ENCODE measurements around the gene ALX4. TPM values are rescaled to one million over a fixed set of nuclear protein-coding genes. Genes with fewer than 3 reads are reported as not detected.

ALX4 gene
- total RNA-seq, 4 donors from 2014 or later, result not detected

GRCh38 chr11:44268614-44269080, 41.3 kb downstream of the ALX4 start:
- Histone ChIP-seq H3K27me3 (peaks cover 9% of the 10 kb centered on the region), H3K36me3 (no peaks in the 10 kb centered on the region), H3K27ac (no peak overlapping the region), H3K9me3 (no peaks in the 10 kb centered on the region), H3K4me3 (no peak overlapping the region), H3K4me1 (no peaks in the 10 kb centered on the region)
- WGBS, 2 donors (ENCODE audit: low coverage in 1 of 2), result 82% methylated on average over 5 of the region's 5 CpGs; no CpG with 5 or more reads in 1 of the 2 donors
- in situ Hi-C loops (cut with MboI; ENCODE audit: low pct_ligation_motif_present in 1 of 4, low pct_unique_long_range_greater_than_20kb in 1 of 4, low sequenced_read_pairs in 3 of 4) (no loop called here), intact Hi-C loops (cut with DNase I; ENCODE audit: low total_unique reads) (no loop called here)
- DNase-seq, result no peak
- TF ChIP-seq POLR2A (IDR thresholded peaks at IDR 0.05) (no peak), EP300 (IDR thresholded peaks at IDR 0.05; ENCODE audit: low read depth) (no peak), CTCF (IDR thresholded peaks at IDR 0.05) (no peak), POLR2AphosphoS5 (IDR thresholded peaks at IDR 0.05) (no peak)

GRCh38 chr11:44267750-44268613, 42.0 kb downstream of the ALX4 start:
- no peak overlapping the region for H3K4me3 ChIP-seq
- 74 to 77% methylated on average over 4 to 8 of the region's 8 CpGs for WGBS, 2 donors (ENCODE audit: low coverage in 1 of 2)
- no peaks in the 10 kb centered on the region for H3K4me1 ChIP-seq
- no peak overlapping the region for H3K27ac ChIP-seq
- intact Hi-C loops (cut with DNase I; ENCODE audit: low total_unique reads) (no loop called here), in situ Hi-C loops (cut with MboI; ENCODE audit: low pct_ligation_motif_present in 1 of 4, low pct_unique_long_range_greater_than_20kb in 1 of 4, low sequenced_read_pairs in 3 of 4) (no loop called here)
- TF ChIP-seq CTCF (IDR thresholded peaks at IDR 0.05), result no peak
- no peak for TF ChIP-seq POLR2A (IDR thresholded peaks at IDR 0.05)
- no peak for TF ChIP-seq POLR2AphosphoS5 (IDR thresholded peaks at IDR 0.05)
- no peaks in the 10 kb centered on the region for H3K9me3 ChIP-seq
- no peak for DNase-seq
- peaks cover 9% of the 10 kb centered on the region for H3K27me3 ChIP-seq
- H3K36me3 ChIP-seq, result no peaks in the 10 kb centered on the region

DNA sequence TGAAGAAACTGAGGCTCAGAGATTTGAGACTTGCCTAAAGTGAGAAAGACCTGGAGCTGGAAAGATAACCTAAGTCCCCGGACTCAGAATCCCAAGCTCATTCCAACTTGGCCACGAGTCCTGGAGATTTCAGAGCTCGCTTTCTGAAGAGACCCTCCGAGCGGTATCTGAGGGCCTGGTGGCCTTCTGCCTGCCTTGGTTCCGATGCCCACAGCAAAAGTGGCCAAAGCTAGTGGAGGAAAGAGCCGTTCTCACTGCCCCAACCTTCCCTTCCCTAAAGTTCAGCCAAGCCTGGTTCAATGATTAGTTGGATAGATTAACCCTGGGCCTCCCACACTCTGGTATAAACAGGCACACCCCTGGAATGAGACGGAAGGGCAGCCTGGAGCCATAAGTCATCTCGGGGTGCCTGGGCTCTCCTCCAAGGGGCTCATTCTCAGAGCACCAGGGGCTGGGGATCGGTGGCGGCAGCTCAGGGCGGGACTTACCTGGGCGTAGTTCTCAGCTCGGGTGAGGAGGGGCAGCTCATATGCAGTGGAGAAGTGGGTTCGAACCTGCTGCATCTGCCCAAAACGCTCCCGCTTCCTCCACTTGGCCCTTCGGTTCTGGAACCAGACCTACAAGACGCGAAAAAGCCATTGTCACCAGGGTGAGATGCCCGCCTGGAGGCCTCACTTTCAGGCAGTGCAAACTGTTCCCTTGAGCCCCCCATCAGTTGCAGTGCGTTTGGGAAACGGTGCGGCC, 42.8 kb downstream of the ALX4 start:
- Histone ChIP-seq H3K4me3 (no peak overlapping the region), H3K27ac (no peak overlapping the region), H3K9me3 (no peaks in the 10 kb centered on the region), H3K27me3 (peaks cover 9% of the 10 kb centered on the region), H3K36me3 (no peaks in the 10 kb centered on the region), H3K4me1 (no peaks in the 10 kb centered on the region)
- intact Hi-C loops (cut with DNase I; ENCODE audit: low total_unique reads), result no loop called here
- DNase-seq, result no peak
- TF ChIP-seq POLR2AphosphoS5 (IDR thresholded peaks at IDR 0.05) (no peak), EP300 (IDR thresholded peaks at IDR 0.05; ENCODE audit: low read depth) (no peak)
- WGBS, 2 donors (ENCODE audit: low coverage in 1 of 2), result 87 to 91% methylated on average over 5 to 22 of the region's 24 CpGs
- in situ Hi-C loops (cut with MboI; ENCODE audit: low pct_ligation_motif_present in 1 of 4, low pct_unique_long_range_greater_than_20kb in 1 of 4, low sequenced_read_pairs in 3 of 4), result no loop called here

- Histone ChIP-seq H3K9me3 (no peaks in the 10 kb centered on the region), H3K27ac (no peak overlapping the region), H3K4me1 (no peaks in the 10 kb centered on the region), H3K36me3 (no peaks in the 10 kb centered on the region), H3K4me3 (no peak overlapping the region), H3K27me3 (peaks cover 7% of the 10 kb centered on the region)
- TF ChIP-seq POLR2A (IDR thresholded peaks at IDR 0.05) (no peak), CTCF (IDR thresholded peaks at IDR 0.05) (no peak), POLR2AphosphoS5 (IDR thresholded peaks at IDR 0.05) (no peak), EP300 (IDR thresholded peaks at IDR 0.05; ENCODE audit: low read depth) (no peak)
- in situ Hi-C loops (cut with MboI; ENCODE audit: low pct_ligation_motif_present in 1 of 4, low pct_unique_long_range_greater_than_20kb in 1 of 4, low sequenced_read_pairs in 3 of 4) (no loop called here), intact Hi-C loops (cut with DNase I; ENCODE audit: low total_unique reads) (no loop called here)
- WGBS, 2 donors (ENCODE audit: low coverage in 1 of 2), result 78 to 80% methylated on average over 2 to 9 of the region's 9 CpGs
- no peak for DNase-seq
Measured at GRCh38 chr11:44266056-44266780, 43.7 kb downstream of the ALX4 start.
